ENCODE measurements around the gene SORCS3. TPM values are rescaled to one million over a fixed set of nuclear protein-coding genes. Genes with fewer than 3 reads are reported as not detected.

SORCS3 gene
- total and polyA plus RNA-seq, 2 donors (not counting 1 experiment from before 2014, with no cell fraction given) = not detected

- Histone ChIP-seq H2AFZ (ENCODE audit: insufficient read depth, low read depth, low read length, poor library complexity, severe bottlenecking) (no peak overlapping the region), H3K4me2 (replicated peaks; ENCODE audit: low read depth, low read length, poor library complexity, severe bottlenecking) (no peak overlapping the region), H3K27ac (ENCODE audit: low read length in 2 of 2) (no peak overlapping the region), H3K4me3 (ENCODE audit: control extremely low read depth in 1 of 5, extremely low read depth in 1 of 5, insufficient read depth in 1 of 5, low read depth in 2 of 5, low read length in 4 of 5) (no peak overlapping the region), H4K20me1 (ENCODE audit: control insufficient read depth, insufficient read depth, low read length, poor library complexity, severe bottlenecking) (no peaks in the 10 kb centered on the region), H3K27me3 (replicated peaks in 1 of 4; ENCODE audit: control extremely low read depth in 1 of 4, control insufficient read depth in 3 of 4, insufficient read depth in 4 of 4, low read length in 3 of 4) (no peaks in the 10 kb centered on the region), H3K9me3 (ENCODE audit: control extremely low read depth in 1 of 3, control insufficient read depth in 2 of 3, insufficient read depth in 1 of 3, low read length in 2 of 3) (no peaks in the 10 kb centered on the region), H3K4me1 (ENCODE audit: control insufficient read depth in 2 of 2, insufficient read depth in 2 of 2, low read length in 2 of 2) (no peaks in the 10 kb centered on the region), H3K79me2 (ENCODE audit: control insufficient read depth, insufficient read depth, low read length) (no peaks in the 10 kb centered on the region), H3K9ac (ENCODE audit: low read length) (no peak overlapping the region), H3K36me3 (replicated peaks in 1 of 2; ENCODE audit: control extremely low read depth in 1 of 2, control insufficient read depth in 1 of 2, extremely low read depth in 1 of 2, insufficient read depth in 2 of 2, low read length in 1 of 2) (no peaks in the 10 kb centered on the region)
- ChIA-PET POLR2A (no interaction called here), CTCF (no interaction called here)
- peaks cover 4% of the 10 kb centered on the region for H3K4me1 Mint-ChIP-seq
- ATAC-seq (ENCODE audit: low read depth) = no peak
- intact Hi-C loops (cut with micrococcal nuclease) = no loop called here
- H3K4me3 Mint-ChIP-seq = no peak overlapping the region
- peaks cover 4% of the 10 kb centered on the region for H3K27me3 Mint-ChIP-seq
- WGBS (ENCODE audit: insufficient coverage) = no CpG with 5 or more reads among the region's 4 CpGs
- TF ChIP-seq EZH2 (IDR thresholded peaks at IDR 0.05; ENCODE audit: borderline replicate concordance, insufficient read depth, low read depth, low read length, poor library complexity, severe bottlenecking) = no peak
- TF ChIP-seq, protein P1, sequence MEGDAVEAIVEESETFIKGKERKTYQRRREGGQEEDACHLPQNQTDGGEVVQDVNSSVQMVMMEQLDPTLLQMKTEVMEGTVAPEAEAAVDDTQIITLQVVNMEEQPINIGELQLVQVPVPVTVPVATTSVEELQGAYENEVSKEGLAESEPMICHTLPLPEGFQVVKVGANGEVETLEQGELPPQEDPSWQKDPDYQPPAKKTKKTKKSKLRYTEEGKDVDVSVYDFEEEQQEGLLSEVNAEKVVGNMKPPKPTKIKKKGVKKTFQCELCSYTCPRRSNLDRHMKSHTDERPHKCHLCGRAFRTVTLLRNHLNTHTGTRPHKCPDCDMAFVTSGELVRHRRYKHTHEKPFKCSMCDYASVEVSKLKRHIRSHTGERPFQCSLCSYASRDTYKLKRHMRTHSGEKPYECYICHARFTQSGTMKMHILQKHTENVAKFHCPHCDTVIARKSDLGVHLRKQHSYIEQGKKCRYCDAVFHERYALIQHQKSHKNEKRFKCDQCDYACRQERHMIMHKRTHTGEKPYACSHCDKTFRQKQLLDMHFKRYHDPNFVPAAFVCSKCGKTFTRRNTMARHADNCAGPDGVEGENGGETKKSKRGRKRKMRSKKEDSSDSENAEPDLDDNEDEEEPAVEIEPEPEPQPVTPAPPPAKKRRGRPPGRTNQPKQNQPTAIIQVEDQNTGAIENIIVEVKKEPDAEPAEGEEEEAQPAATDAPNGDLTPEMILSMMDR (IDR thresholded peaks at IDR 0.05) = no peak
- no peak for DNase-seq
- H3K27ac Mint-ChIP-seq = no peak overlapping the region
- H3K9me3 Mint-ChIP-seq (ENCODE audit: insufficient read depth) = no peaks in the 10 kb centered on the region
Observed at GRCh38 chr10:104897696-104898095, 256.6 kb downstream of the SORCS3 start.

GRCh38 chr10:104899779-104900178 is 258.7 kb downstream of the SORCS3 start:
- Histone ChIP-seq H3K36me3 (replicated peaks in 1 of 2; ENCODE audit: control extremely low read depth in 1 of 2, control insufficient read depth in 1 of 2, extremely low read depth in 1 of 2, insufficient read depth in 2 of 2, low read length in 1 of 2) (no peaks in the 10 kb centered on the region), H3K4me2 (replicated peaks; ENCODE audit: low read depth, low read length, poor library complexity, severe bottlenecking) (no peak overlapping the region), H3K79me2 (ENCODE audit: control insufficient read depth, insufficient read depth, low read length) (no peaks in the 10 kb centered on the region), H3K27ac (ENCODE audit: low read length in 2 of 2) (no peak overlapping the region), H3K4me1 (ENCODE audit: control insufficient read depth in 2 of 2, insufficient read depth in 2 of 2, low read length in 2 of 2) (no peaks in the 10 kb centered on the region), H3K27me3 (replicated peaks in 1 of 4; ENCODE audit: control extremely low read depth in 1 of 4, control insufficient read depth in 3 of 4, insufficient read depth in 4 of 4, low read length in 3 of 4) (no peaks in the 10 kb centered on the region), H2AFZ (ENCODE audit: insufficient read depth, low read depth, low read length, poor library complexity, severe bottlenecking) (no peak overlapping the region), H3K9me3 (ENCODE audit: control extremely low read depth in 1 of 3, control insufficient read depth in 2 of 3, insufficient read depth in 1 of 3, low read length in 2 of 3) (no peaks in the 10 kb centered on the region), H3K4me3 (ENCODE audit: control extremely low read depth in 1 of 5, extremely low read depth in 1 of 5, insufficient read depth in 1 of 5, low read depth in 2 of 5, low read length in 4 of 5) (no peak overlapping the region), H4K20me1 (ENCODE audit: control insufficient read depth, insufficient read depth, low read length, poor library complexity, severe bottlenecking) (no peaks in the 10 kb centered on the region), H3K9ac (ENCODE audit: low read length) (no peak overlapping the region)
- peaks cover 4% of the 10 kb centered on the region for H3K4me1 Mint-ChIP-seq
- no peak for DNase-seq
- TF ChIP-seq, protein P1 (IDR thresholded peaks at IDR 0.05) = no peak
- TF ChIP-seq EZH2 (IDR thresholded peaks at IDR 0.05; ENCODE audit: borderline replicate concordance, insufficient read depth, low read depth, low read length, poor library complexity, severe bottlenecking) = no peak
- no peak overlapping the region for H3K4me3 Mint-ChIP-seq
- intact Hi-C loops (cut with micrococcal nuclease) = no loop called here
- ATAC-seq (ENCODE audit: low read depth) = no peak
- POLR2A ChIA-PET = no interaction called here
- H3K27me3 Mint-ChIP-seq = peaks cover 4% of the 10 kb centered on the region
- no peak overlapping the region for H3K27ac Mint-ChIP-seq
- H3K9me3 Mint-ChIP-seq (ENCODE audit: insufficient read depth) = no peaks in the 10 kb centered on the region
- CTCF ChIA-PET = no interaction called here

Measured in B cell (primary cell).